Sigmoid colon (tissue), 4 donors: Measurements from ENCODE around the gene PANK4.

Source experiments
- CTCF ChIP-seq, 4 experiments: fragments of 450-650 bp in 3 of 4; fragments of 200-600 bp in 1 of 4; IDR thresholded peaks; one replicate each; pipeline ENCODE4 v1.5.1; 2016 to 2019; ENCODE audit warnings: antibody characterized with exemption in 4 of 4, mild to moderate bottlenecking in 3 of 4, moderate library complexity in 2 of 4
- POLR2A ChIP-seq, 2 donors: fragments of 450-650 bp; IDR thresholded peaks; one replicate each; pipeline ENCODE4 v1.6.1; 2016; ENCODE audit warnings: antibody characterized with exemption in 2 of 2, mild to moderate bottlenecking in 2 of 2, moderate library complexity in 2 of 2
- POLR2AphosphoS5 ChIP-seq, 4 donors: sonication (generic); formaldehyde crosslinking; IDR thresholded peaks; one replicate each; pipeline ENCODE4 v1.6.1; 2017; ENCODE audit warnings: antibody characterized with exemption in 4 of 4

DNA sequence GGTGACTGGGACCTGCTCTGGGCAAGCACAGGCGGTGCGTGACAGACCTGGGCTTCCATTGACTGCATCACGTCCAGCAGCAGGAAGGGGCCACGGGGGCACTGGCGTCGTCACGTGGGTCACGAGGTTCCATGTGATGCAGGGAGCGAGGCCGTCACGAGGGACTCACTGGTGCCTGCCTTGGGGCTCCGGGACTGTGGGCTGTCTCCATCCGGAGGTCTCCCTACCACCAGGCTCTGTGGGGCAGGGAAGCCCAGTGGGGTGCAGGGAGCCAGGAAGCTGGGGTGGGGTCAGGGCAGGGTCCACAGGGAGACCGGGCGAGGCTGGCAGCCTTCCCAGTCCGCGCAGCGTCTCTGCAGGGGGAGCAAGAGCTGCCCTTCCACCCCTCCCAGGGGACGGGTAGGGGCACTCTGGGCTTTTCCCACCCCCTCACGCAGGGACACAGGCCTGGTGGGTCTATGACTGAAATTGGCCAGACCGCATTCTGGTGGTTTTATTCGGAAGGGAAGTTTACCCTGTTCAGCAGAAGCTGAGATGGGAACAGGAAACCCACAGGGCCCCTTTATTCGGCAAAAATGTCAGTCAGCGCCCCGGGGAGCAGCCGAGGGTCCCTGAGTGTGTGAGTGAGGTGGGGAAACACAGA lies 29.4 kb upstream of the PANK4 start:
- peak; percentile 88 to 99 (median 95) for TF ChIP-seq POLR2AphosphoS5 (IDR thresholded peaks at IDR 0.05)
- TF ChIP-seq CTCF (IDR thresholded peaks at IDR 0.05) = no peak
- peak; percentile 77 for TF ChIP-seq POLR2A (IDR thresholded peaks at IDR 0.05)
